Activated T-cell treated with anti-CD3 and anti-CD28 coated beads, Interleukin-2, amount 50 U/mL, for 48 hours (primary cell): ENCODE results near the gene LOC101059915.
"Not testable (repeated sequence)": the region's sequence is repeated elsewhere in the genome, so short reads cannot be mapped to it uniquely, and the experiment has no call there.

Experiments used
- DNase-seq, 2 experiments: peaks; one replicate each; pipeline ENCODE4 v3.0.0-alpha.2; 2020

The LOC101059915 gene

DNA sequence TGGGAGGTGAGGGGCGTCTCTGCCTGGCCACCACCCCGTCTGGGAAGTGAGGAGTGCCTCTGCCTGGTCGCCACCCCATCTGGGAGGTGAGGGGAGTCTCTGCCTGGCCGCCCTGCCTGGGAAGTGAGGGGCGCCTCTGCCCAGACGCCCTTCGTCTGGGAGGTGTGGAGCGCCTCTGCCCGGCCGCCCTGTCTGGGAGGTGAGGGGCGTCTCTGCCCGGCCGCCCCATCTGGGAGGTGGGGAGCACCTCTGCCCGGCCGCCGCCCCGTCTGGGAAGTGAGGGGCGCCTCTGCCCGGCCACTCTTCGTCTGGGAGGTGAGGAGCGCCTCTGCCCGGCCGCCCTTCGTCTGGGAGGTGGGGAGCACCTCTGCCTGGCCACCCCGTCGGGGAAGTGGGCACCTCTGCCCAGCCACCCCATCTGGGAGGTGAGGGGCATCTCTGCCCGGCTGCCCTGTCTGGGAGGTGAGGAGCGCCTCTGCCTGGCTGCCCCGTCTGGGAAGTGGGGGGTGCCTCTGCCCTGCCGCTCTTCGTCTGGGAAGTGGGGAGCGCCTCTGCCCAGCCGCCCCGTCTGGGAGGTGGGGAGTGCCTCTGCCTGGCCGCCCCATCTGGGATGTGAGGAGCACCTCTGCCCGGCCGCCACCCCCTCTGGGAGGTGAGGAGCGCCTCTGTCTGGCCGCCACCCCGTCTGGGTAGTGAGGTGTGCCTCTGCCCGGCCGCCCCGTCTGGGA lies 8.9 kb downstream of the LOC101059915 start:
- DNase-seq: not testable (repeated sequence)

DNA sequence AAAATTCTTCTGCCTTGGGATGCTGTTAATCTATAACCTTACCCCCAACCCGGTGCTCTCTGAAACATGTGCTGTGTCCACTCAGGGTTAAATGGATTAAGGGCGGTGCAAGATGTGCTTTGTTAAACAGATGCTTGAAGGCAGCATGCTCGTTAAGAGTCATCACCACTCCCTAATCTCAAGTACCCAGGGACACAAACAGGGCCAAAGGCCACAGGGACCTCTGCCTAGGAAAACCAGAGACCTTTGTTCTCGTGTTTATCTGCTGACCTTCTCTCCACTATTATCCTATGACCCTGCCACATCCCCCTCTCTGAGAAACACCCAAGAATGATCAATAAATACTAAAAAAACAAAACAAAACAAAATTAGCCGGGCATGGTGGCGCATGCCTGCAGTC lies 9.8 kb downstream of the LOC101059915 start:
- DNase-seq: not testable (repeated sequence)

DNA sequence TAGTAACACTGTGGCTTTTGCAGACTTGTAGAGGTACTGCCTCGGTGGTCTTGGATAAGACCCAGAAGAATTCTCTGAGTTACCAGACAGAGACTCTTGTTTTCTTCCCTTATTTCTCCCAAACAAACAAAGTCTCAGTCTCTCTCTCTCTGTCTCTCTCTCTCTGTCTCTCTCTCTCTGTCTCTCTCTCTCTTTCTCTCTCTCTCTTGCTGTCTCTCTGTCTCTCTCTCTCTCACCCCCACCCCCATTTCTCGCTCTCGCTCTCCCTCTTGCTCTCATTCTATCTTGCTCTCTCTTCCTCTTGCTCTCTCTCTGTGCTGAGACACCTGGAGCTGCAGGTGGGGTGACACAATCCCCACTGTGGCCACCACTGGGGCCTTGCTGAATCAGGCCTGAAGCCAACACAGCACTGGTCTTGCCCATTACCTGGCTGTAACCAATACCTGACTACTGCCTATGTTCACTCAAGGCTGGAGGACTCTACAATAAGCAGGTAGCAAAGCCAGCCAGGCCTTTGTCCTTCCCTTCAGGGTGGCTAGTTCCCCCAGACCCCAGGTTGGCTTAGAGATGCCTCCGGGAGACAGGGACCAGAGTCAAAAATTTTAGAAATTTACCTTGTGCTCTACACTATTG lies 12.3 kb downstream of the LOC101059915 start:
- no peak for DNase-seq

DNA sequence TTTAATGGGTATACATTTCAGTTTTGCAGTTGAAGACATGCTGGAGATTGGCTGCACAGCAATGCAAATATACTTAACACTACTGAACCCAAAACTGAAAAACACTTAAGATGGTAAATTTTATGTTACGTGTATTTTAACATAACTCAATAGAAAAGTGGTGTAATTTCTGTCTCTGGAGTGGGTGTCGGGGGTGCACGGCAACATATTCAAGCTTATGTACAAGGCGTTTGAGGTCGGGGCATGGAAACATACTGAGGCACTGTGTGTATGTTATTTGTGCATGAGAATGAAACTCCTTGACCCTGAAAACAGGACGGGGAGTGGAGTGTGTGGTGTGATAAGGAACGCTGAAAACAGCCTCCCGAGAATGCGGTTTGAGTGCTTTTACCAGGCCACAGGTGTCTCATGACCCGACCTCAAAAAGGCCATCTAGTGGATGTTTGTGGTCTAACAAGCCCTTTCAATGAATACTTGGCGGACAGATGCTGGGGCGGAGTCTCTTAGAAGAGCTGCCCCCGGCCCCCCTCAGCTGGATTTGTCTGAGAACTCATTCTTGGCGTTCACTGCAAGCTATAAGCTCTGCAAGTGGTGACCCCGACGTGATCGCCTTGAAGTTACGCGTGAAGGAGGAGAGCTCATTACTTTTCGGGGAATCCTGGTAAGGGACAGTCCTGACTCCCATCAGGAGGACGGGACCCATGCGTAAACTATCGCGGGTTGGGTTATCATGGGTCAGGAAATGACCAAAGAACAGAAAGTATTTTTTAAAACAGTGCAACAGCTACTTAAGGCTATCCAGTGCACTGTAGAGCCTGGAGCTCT lies 29.5 kb downstream of the LOC101059915 start:
- not testable (repeated sequence) for DNase-seq

DNA sequence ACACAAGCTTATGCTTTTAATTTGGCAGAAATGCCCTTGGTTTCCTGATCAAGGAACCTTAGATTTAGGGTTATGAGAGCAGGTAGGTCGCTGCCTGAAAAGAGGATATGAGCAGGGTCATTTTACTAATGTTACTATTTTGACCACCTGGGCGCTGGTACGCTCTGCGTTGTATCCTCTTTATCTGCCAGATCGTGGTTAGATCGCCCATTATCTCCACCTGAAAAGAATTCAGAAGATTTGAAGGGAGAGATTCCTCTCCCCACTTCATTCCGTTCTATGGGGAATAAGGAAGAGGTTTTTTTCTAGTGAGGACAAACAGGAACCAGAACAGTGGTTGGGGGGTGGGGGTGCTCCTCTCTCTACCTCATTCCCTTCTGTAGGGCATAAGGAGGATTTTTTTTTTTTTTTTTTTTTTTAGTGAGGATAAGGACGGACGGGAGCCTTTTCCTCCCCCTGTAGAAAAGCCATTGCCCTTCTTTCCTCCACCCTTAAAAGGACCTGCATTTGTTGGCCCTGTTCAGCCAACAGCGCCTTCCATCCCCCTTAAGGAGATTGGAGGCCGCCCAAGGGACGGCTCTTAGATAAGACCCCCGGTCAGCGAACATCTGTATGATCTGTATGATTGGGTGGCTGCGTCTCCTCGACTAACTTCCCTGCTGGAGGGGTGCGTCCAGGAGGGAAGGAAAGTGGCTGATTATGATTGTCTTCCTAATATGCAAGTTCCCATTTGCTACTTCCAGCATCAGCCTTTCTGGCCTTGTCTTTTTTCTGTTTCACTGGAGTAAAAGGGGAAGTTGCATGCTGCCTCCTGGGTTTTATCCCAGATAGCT lies 30.3 kb downstream of the LOC101059915 start:
- DNase-seq: not testable (repeated sequence)

DNA sequence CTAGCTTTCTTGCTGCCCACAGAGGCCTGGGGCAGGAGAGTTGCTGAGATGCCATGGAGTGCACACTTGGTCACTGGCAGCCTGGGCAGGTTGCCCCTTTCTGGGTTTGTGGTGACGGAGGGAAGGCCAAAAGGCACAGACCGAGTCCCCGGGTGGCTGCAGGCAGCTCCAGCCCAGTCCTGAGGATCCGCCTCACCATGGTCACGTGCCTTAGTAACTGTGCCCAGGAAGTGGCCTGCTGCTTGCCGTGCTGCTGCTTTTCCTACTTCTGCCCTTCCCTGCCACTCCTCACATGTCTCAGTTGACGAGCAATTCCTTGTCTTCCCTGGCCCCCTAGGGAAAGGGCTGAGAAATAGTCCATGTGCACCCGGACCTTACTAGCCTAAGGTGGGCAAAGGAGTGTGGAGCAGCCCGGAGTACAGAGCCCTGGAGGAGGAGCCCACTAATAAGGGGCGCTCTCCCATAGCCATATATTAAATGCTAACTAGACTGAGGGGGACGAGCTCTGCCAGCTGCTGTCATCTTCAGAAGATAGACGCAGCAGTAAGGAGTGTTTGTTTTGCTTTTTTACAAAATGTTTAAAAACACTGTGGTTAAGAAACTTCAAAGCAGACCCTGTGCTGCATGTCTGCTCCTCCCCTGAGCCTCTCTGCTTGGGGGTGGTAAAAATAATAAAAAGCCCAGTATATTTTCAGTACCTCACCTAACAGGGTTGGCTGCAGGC lies 31.1 kb downstream of the LOC101059915 start:
- not testable (repeated sequence) for DNase-seq

DNA sequence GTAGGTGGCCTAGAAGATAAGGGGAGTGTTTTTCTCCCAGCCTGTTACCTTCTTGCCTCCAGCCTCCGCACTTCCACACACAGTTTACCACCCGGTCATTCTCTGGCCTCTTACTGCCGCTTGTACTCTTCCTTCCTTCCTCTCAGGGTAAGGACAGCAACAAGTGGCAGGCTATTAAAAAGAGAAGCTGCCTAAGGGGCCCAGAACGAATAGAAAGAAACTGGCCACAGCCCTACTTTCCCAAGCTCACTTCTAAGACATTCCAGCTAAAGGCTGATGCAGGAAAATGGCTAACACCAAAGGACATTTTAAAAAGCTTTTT lies 31.6 kb downstream of the LOC101059915 start:
- not testable (repeated sequence) for DNase-seq

DNA sequence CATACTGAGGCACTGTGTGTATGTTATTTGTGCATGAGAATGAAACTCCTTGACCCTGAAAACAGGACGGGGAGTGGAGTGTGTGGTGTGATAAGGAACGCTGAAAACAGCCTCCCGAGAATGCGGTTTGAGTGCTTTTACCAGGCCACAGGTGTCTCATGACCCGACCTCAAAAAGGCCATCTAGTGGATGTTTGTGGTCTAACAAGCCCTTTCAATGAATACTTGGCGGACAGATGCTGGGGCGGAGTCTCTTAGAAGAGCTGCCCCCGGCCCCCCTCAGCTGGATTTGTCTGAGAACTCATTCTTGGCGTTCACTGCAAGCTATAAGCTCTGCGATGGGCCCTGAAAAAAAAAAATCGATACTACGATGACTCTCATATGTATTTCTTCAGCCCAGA lies 35.5 kb downstream of the LOC101059915 start:
- DNase-seq: not testable (repeated sequence)

DNA sequence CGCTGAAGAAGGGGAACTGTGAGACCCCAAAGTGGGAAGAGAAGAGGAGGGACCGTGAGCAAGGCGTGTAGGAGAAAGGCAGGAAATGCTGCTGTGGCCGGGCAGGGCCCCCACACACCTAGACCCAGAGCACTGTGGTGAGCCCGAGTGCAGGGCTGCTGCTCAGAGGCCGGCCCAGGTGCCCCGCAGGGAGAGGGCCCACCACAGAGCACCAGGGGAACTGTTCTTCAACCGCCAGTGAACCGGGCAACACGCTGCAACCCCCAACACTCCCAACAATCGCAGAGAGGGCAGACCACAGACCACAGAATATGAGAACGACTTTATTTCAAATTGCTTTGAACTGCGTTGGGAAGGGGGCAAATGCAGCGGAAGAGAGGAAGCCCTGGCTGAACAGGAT lies 46.7 kb downstream of the LOC101059915 start:
- DNase-seq: not testable (repeated sequence)

DNA sequence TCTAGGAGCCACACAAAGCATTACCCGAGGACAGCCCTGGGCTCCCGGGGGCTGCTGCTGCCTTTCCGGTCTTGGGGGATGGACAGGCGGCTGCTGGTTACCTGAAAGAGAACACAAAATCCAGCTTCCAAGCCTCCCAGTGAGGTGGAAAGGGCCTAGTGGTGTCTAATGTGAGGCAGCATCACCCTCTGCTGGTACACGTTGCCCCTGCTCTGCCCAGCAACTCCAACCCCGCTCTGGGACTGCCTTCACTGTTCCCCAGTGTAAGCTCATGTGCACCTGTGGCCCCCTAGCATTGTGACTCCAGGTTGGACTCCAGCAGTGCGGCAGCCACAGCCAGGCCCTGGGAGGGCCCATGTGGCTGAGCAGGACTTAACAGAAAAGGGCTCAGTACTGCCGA lies 48.2 kb downstream of the LOC101059915 start:
- DNase-seq: not testable (repeated sequence)

DNA sequence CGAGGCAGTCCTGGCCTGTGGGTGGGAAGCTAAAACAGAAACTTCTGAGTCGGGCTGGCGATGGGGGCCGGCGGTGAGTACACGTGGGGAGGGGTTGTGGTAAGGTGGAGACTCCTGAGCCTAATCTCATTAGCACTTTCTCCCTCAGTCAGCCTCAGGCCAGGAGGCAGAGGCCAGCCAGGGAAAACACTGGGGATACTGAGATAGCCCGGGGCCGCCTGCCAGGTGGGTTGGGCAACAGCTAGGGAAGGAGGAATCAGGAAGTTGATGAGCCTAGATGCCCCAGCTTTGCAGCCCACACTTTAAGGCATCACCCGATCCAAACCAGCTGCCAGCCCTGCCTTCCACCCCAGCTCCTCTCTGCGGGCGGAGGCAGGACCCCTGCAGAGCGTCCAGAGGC lies 49.0 kb downstream of the LOC101059915 start:
- not testable (repeated sequence) for DNase-seq

DNA sequence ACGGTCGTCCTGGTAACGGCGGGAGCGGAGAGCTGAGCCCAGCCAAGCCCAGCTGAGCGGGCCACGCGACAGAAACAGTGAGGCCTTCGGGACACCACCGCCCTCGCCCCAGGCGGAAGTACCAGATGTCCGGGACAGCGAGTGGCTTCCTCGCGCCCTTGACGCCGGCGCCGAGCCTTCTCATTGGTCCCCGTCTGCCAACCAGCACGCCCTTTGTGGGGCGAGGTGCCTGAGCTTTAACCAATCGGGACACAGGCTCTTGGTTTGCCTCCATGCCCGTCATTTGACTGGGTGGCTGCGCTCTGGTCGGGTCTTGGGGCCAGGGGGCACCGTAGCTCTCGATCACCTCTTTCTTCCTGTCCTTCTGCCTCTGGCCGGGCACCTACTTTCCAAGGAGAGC lies 50.8 kb downstream of the LOC101059915 start, which contains the start of gene CXorf49:
Gene CXorf49, minus strand, starts transcription at position 101 of the 400 bp plus-strand sequence. CDS start 134 bp downstream, outside the sequence.
- DNase-seq: not testable (repeated sequence)

DNA sequence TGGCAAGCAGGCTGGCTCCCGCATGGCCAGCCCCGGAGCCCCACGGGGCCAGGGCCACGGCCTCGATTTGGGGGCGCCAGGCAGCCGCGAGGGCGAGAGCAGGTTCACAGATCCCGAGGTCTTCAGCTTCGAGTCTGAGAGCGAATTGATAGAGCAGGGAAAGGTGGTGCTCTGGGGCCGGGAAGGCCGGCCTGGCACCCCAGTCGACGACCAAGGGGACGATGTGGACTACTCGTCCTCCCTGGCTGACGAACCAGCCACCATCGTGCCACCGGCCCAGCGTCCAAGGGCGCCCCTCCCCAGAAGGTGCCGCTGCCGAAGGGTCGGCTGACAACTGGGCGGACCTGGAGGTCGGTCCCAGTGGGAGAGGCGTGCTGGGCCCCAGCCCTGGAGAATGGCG lies 51.8 kb downstream of the LOC101059915 start:
- not testable (repeated sequence) for DNase-seq

DNA sequence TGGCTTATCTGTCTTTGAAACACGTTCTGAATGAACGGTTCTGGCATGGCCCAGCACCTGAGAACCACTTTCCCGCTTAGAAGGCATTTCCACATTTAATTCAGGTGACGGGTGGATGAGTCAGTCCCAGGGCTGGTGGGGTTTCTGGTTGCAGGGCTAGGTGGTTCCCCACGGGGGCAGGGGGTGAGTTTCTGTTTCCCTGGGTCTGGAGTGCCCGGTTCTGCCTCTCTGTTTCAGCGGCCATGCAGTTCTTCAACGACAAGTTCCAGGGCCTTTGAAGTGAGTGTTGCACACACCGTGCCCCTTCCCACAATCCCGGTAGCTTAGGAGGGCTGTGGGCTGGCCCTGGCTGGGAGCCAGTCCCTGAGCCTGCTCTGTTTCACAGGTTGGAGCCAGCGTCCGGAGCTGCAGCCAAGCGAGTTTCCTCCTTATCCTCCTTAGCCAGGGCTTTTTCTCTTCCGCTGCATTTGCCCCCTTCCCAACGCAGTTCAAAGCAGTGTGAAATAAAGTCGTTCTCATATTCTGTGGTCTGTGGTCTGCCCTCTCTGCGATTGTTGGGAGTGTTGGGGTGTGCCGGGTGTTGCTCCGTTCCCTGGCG lies 53.0 kb downstream of the LOC101059915 start:
- DNase-seq: not testable (repeated sequence)
